A673 (cell line): ENCODE measurements around the gene SCMH1.

Experiments used
- CTCF ChIP-seq: fragments of 300-800, 200-600 bp; sonication (generic); conservative IDR thresholded peaks from 2 replicates; pipeline ENCODE4 v1.5.1; 2017; ENCODE audit warnings: low read depth, mild to moderate bottlenecking, antibody characterized with exemption, low read length, moderate library complexity, mixed read lengths
- EZH2 ChIP-seq: fragments of 200-600 bp; sonication (generic); IDR thresholded peaks from 2 replicates; pipeline ENCODE4 v1.6.1; 2017; ENCODE audit warnings: borderline replicate concordance, low read depth, mild to moderate bottlenecking, mixed read lengths, antibody characterized with exemption, low read length; ENCODE audit not compliant: poor library complexity, severe bottlenecking

GRCh38 chr1:40988280-40988679 is 253.8 kb downstream of the SCMH1 start:
- TF ChIP-seq CTCF = no peak
- no peak for TF ChIP-seq EZH2
